ENCODE measurements around the gene ZSCAN9. TPM values are rescaled to one million over a fixed set of nuclear protein-coding genes. Genes with fewer than 3 reads are reported as not detected.

ZSCAN9 gene
- 8.2 TPM for polyA plus RNA-seq (2013, experiment 1 of 2; ENCODE audit: insufficient read length)
- polyA plus RNA-seq (2013, experiment 2 of 2; ENCODE audit: insufficient read length): 9.0 TPM

DNA sequence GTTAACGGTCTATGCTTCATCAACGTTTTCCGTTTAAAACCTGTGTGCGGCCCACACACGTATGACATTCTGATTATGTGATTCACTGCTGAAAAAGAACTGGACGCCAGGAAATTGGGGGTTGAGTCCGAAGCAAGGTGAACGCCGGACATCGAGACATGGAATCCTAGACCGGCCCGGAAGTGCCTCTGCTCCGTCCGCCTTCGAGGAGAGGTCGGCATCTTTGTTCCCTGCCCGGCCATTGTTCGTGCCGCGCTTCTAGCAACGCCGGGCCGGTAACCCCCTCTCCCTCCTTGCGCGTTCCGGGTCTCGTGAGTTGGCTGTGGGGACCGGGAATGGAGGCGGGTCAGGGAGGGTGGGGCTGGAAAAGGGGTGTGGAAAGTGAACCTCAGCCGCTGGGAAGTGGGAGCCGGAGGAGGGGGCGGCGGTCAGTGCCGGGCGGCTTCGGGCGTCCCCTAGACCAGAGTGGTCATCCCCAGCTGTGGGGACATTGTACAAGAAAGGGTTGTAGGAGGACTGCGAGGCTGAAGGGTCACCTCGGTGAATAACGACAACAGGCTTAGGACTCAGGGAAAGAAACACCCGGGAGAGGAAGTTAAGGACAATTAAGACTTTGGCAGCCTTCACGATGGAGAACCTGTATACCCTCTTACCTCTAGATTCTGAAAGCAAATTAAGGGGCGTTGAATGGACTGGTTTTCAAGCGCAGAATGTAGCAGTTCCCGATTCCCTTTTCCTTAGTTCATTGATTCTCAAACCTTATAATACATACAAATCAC is at the start of gene ZSCAN9:
ZSCAN9 (plus strand) TSS at position 220 of the 779 bp plus-strand sequence. CDS start 1,810 bp downstream, outside the sequence.
- peak; percentile 85 for DNase-seq

DNA sequence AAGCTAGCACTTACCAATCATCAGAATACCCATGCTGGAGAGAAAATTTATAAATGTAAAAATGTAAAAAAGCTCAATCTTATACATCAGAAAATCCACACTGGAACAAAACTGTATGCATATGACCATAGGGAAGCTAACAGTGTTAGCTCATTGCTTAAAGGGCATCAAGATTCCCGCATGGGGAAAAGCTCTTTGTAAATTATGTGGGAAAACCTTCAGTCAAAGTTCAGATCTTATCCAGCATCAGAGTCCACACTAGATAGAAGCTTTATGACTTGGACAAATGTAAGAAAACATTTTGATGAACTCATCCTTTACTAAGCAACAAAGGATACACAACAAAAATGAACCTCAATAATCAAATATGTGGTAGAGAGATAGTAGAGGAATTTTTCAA is 48.7 kb upstream of the ZSCAN9 start:
- DNase-seq: no peak

DNA sequence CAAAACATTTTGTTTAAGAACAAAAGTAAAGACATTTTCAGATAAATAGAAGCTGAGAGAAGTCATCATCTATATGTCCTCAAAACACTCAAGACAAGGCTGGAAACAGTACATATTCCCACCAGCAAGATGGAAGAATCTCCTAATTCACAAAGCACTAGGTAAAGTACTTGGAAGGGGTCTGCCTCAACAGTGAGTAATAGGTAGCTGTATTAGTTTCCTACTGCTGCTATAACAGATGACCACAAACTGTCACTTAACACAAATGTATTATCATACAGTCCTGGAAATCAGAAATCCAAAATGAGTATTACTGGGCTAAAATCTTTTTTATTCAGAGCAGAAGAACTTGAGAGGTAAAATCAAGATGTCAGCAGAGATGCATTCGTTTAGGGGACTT is 42.8 kb upstream of the ZSCAN9 start:
- DNase-seq: no peak

DNA sequence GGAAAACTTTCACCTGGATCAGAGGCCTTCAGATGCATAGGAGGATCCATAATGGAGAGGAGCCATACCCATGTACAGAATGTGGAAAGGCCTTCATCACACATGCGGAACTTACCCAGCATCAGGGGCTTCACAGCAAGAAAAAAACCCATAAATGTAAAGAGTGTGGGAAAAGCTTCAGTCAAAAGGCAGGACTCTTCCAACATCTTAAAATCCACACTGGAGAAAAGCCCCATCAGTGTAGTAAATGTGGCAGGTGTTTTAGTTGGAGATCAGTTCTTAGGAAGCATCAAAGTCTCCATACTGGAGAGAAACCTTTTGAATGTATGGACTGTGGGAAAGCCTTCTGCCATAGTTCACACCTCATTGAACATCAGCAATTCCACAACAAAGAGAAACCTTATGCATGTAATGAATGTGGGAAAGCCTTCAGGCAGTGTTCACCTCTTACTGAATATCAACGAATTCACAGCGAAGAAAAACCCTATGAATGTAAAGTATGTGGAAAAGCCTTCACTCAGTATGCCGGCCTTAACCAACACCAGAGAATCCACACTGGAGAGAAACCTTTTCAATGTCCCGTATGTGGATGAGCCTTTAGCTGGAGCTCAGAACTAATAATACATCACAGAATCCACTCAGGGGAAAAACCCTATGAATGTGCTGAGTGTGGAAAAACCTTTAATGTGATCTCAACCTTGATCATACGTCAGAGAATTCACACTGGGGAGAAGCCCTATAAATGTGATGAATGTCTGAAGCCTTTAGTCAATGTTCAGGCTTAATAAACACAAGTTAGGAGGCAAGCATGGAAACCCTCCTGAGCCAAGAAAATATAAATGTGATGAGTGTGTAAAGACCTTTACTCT is 36.7 kb upstream of the ZSCAN9 start:
- no peak for DNase-seq

DNA sequence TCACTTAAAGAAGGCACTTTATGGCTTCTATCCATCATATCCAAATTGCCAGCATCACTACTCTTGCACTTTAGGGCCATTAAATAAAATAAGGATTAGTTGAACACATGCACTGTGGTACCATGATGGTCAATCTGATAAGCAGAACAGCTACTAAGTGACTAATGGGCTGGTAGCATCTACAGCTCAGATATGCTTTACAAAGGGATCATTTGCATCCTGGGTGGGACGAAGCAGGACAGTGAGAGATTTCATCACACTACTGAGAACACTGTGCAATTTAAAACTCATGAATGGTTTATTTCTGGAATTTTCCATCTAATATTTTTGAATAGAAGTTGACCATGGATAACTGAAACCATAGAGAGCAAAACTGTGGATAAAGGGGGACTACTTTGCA is 25.1 kb upstream of the ZSCAN9 start:
- DNase-seq: no peak

DNA sequence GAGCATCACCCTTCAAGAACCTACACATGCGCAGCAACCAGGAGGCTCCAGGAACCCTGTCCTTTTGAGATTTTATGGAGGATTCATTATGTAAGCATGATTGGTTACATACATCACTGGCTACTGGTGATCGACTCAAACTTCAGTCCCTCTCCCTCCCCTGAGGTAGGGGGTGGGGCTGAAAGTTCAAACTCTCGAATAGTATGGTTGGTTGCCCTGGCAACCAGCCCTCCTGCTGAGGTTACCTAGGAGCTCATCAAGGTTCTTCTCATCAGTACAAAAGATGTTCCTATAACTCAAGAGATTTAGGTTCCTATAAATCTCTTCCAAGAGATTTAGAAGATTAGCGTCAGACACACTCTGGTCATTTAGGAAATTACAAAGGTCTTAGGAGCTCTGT is 21.9 kb upstream of the ZSCAN9 start:
- DNase-seq: no peak

DNA sequence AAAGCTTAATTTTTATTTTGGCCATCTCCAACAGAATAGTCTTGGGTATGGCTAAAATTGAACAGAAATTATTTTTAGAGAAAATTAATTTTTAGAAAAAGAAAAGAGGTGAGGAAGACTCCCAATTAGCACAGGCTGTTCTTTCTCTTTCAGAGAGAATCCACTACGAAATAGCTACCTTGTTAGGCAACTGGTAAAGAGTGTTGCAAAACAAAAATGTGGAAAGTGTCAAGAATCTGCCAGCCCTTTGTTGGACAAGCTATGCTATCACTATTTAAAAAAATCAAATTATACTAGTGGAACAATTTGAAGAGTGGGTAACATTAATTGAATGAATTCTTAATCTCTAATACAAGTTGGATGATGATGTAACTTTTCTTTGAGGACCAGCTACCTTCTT is 19.2 kb upstream of the ZSCAN9 start:
- no peak for DNase-seq

DNA sequence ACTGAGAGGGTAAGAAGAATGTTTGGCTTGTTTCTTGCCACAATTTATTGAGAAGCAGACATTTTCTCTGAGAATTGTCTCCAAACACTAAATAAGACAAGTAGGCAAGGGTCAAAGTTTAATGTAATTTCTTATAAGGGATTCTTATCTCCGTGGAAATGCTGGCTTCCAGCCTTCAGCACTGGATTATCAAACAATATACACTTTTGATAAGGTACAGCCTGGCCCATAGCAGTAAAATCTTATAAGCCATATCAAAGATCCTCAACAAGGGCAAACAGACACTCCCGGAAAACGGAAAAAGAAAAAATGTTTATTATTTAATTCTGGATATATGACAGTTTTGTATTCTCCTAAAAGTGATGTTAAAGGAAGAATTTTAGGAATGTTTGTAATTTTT is 18.5 kb upstream of the ZSCAN9 start:
- no peak for DNase-seq

DNA sequence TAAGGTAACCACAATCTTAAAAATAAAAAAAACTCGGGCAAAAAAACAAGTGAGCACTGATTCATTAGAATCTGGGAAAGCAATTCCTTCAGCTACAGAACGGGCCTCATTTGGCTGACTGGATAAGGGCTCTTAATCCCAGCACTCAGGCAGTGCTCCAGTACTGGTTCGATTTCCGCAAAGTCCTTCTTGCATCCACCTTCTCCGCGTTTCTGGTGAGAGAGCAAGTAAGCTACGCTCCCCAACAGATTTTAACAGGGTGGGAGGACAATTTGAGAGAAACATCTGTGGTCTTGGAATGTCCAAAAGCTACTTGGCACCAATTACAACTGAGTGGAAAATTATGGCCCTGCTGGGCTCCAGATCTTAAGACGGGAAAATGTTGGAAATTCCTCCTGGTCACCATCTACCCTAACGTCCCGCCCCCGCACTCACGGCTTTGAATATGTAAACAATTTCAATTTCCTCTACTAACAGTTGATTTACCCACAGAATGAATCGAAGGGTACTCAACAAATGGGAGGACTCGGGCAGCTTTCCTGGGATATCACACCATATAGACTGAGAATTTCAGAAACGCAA is 18.1 kb upstream of the ZSCAN9 start:
- no peak for DNase-seq

DNA sequence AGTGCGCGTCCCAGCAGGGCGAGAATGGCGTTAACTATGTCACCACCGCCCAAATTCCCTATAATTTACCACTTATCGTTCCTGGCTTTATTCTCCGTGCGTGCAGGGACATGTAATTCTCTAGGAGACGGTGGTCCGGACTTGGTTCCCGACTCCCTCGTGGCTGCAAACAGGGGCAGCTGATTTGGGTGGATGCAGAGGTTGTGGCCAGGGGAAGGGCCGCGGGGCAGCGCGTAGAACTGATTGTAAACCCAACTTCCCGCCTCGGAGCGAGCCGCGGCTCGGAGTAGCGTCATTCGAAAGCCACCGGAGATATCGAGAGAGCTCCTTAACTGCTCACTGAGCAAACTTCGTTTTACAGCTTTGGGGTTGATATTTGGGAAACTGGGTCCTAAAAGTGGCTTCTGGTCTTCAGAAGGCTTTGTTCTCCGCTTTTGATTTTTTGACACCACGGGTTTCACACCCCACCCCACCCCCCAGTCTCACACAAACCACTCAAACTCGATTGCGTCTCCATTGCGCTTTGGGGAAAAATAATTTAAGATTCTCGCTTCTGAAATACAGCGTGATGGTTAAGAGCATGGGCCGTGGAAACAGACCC is 17.5 kb upstream of the ZSCAN9 start:
- DNase-seq: peak; percentile 31

DNA sequence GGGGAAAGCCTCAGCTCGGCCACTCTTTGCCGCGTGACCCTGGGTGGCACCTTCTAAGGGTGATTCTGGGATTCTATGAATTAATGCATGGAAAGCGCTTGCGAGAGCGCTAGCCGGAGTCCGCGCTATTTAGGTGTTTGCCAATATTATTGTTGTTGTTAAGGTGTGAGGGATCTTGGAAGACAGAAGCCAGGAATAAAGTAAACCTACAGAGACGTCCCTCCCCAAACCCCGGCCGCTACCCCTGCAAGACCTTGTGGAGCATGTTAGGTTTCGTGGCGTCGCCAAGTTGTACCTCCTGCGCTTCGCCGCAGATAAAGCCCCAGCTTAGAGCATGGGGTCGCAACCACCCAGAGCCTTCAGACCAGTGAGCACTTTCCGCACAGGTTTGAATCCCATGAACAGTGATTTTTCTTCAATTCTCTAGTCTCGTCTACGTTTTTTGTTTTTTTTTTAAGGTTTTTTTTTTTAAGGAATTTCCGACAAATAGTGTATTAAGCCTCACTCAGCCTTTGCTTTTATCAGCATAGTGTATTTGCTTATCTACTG is 16.9 kb upstream of the ZSCAN9 start:
- DNase-seq: no peak

DNA sequence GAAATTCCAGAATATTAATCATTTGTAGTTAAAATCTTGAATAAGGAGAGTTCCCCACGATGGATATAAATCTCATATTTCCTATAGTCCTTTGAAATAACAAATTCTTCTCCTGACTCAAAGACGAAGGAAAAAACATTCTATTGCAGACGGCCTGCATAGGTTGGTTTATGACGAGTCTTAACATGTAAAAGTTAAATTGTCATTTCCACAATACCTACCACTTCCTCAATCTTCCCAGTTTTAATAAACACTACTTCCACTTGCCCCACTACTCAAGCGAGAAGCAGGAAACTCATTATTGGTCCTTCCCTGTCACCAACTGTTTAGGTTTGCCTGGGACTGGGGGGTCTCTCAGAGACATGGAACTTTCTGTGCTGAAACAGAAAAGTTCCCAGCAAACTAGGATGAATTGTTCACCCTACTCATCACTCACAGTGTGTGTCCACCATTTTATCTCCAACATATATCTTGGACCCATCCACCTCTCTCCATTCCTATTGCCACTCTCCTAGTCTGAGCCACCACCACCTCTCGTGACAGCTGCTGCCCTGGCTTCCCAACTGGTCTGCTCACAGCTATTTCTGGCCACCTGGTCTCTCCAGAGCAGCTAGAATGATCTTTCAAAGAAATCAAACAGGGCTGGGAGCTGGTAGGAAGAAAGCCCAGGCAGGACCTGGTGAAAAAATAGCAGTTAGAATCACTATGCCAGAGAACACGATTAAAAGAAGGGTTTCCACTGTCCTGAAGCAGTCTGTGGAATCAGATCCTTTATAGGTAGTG is 15.1 kb upstream of the ZSCAN9 start:
- no peak for DNase-seq

DNA sequence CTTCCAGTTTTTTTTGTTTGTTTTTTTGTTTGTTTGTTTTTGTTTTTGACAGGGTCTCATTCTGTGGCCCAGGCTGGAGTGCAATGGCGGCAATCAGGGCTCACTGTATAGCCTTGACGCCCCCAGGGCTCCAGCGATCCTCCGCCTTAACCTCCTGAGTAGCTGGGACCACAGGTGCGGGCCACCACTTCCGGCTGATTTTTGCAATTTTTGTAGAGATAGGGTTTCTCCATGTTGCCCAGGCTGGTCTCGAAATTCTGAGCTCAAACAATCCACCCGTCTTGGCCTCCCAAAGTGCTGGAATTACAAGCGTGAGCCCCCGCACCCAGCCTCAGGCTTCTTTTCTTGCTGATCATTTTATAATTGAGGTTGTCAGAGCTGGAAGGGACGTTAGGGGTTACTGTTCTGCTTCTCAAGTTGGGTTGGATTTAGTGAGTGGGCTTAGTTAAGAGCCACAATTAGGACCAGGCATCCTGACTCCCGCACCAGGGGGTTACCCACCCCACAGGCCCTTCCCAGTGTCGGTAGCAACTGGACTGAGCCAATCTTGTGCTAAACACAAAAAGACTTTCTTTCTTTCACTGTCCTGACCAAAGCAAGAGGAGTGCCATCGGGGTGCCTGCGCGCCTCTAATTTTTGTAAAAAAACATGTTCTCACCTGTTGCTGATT is 13.1 kb upstream of the ZSCAN9 start:
- no peak for DNase-seq

DNA sequence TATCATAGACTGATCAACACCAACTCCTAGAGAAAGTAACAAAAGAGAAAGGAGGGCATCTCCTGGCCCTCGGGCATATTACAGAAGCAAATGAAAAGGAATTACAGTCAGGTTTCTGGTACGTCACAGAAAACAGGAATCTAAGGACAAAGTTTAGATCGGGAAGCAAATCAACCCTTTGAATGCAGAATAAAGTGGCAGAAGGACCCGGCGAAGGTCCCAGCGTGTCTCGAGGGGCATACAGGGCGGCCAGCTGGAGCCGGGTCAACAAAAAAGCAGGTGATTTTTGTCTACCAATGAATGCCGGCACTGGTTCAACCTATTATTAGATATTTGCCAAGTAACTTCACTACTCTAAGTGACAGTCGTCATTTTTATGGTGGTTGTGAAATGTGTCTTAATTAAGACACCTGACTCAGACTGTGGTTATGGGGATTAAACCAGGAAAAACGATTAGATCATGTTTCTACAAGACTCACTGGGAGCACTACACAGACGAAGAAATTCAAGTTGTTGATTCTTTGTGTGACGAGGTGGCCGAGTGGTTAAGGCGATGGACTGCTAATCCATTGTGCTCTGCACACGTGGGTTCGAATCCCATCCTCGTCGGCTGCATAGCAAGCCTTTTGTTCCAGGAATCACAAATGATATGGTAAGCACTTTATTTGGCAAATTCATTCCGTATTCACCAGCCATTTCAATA is 12.4 kb upstream of the ZSCAN9 start:
- peak; percentile 86 for DNase-seq

DNA sequence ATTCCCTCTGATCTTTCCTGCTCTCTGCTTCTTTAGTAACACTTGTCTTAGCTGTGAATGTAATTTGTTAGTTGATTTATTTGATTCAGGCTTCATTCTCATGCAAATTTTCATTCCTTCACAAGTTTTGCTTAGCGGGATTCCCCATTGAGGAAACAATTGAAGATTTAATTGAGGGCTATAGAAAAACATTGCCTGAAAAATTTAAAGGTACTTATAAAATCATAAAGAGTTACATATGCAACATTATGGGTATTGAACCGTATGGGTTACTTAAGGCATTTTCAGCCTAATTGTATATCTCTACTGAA is 11.9 kb upstream of the ZSCAN9 start:
- no peak for DNase-seq

DNA sequence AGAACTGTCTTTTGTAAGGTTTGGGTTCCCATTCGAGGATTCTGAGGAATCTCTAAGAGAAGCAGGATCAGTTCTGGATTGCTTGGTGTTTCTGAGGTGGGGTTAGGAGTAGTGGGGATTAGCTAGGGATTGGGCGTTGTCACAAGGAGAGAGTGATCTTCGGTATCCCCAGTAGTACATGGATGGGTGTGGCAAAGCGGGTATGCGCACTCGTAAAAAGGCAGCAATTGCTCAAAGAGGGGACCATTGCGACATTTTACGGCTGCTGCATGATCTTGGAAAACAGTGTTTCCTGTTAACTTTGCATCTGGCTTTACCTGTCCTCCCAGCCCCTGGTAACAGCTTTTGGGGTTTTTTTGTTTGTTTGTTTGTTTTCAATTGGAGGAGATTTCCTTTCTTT is 9.7 kb upstream of the ZSCAN9 start:
- DNase-seq: peak; percentile 14

DNA sequence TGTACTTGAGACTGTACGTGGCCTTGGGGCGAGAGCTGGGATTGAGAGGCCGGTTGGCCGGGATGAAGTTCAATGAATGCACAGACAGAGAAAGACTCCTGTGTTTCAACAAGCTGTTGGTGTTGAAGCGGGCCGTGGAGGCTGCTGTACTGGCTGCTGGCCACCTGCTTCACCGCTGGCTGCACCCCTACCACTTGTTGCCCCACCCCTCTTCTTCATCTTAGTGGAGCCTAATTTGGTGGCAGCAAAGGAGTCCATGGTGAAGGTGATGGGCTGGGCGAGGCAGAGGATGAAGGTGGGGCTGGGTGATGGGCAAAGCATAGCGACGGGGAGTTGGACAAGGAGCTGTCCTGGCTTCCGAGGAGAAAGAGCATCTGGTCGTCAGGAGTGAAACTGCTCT is 7.2 kb upstream of the ZSCAN9 start:
- DNase-seq: no peak

DNA sequence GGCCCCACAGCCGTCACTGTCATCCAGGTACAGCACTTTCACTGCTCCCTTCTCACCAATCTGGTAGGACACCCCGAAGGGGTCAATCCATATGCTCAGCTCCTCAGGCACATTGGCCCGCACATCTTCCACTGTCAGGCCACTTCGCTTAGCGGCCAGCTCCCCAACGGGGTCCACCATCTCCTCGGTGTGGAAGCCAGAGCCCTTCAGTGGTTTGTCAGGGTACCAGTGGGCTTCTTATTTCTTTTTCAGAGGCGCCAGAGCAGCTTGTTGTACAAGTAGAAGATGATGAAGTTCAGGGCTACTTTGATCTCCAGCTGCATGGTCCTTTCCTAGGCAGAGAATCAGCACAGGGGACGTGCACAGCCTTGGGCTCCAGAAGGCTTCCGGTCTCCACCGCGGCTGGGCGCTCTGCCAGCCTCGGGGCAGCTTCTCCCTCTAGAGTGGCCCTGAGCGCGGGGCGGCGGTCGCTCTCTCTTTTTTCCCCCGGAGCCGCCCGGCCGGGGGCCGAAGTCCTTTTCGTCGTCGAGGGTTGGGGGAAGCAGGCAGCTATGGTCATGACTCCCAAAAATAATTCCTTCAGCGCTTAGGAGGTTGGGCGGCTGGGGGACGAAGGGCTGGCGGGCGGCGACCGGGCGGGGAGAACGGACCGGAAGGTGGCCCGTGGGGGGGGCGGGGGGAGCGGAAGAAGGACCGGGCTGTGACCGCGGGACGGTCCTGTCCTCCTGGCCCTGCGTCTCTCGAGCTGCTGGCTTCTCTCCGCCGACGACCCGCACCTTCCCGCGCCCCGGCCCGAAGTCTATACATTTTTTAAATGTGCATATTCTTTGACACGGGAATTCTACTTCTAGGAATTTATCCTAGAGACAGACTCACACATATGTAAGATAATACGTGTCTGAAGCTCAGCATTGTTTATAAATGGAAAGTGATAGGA is 6.5 kb upstream of the ZSCAN9 start:
- peak; percentile 83 for DNase-seq
